HCEC 1CT (cell line): Measurements from ENCODE around the gene SIX5.

Experiments
- DNase-seq: peaks from one replicate; pipeline ENCODE4 v3.0.0-alpha.2; 2017

SIX5 gene

DNA sequence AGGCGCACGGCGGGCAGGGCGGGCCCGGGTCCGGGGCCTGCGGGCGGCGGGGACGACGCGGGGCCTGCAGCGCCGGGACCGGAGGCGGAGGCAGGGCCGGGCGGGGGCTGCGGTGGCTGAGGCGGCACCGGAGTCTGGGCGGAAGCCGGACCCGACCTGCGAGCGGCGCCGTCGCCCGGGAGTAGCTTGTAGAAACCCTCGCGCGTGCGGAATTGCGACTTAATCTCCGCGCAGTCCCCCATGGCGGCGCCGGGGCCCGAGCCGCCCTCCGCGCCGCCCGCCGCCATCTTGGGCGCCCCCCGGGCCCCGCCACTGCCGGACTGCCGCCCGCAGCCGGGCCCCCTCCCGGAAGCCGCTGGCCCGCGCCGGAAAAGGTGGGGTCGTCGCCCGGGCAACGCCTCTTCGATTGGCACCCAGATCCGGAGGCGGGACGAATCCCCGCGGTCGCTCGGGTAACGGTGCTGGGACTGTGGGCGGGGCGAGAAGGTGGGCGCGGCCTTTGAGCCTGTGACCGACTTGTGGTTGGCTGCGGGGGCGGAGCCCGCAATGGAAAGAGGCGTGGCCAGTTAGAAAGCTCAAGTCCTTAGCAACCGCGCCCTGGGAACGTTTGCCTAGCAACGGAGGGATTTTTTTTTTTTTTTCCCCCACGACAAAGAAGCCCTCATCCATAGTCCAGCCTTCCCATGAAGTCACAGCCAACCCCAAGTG is 23.6 kb upstream of the SIX5 start, which contains the start of gene DMWD:
Gene DMWD, minus strand, starts transcription at position 376 of the 708 bp plus-strand sequence. Its CDS starts 89 bp downstream, at position 287.
- peak; percentile 96 for DNase-seq

DNA sequence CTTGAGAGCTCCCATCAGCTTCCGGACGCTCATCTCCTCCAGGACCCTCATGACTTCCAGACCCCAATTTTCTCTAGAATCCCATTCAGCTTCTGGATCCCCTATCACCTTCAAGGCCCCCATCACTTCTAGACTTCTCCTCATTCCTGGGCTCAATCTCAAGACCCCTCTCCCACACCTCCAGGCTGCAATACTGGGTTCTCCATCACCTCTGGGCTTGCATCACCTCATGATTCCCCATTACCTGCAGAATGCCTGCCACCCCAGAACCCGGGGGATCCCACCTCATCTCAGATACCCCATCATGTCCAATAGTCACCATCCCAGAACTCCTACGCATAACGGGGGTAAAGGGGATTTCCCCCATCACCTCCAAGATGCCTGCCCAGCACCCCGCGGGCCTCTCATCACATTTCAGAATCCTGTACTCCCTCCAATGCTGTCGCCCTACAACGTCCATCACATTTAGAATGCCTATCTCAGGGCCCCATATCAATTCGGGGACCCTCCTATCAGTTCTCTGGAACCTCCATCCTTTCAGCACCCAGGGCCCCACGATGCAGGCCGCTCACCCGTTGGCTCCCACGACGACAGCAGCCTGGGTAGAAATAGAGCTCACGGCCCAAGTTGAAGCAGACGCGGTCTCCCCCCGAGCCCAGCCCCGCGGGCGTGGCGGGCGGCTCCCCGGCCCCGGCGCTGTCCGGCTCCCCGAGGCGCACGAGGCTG is 22.9 kb upstream of the SIX5 start:
- no peak for DNase-seq

GRCh38 chr19:45790942-45791341 is 21.9 kb upstream of the SIX5 start:
- no peak for DNase-seq

DNA sequence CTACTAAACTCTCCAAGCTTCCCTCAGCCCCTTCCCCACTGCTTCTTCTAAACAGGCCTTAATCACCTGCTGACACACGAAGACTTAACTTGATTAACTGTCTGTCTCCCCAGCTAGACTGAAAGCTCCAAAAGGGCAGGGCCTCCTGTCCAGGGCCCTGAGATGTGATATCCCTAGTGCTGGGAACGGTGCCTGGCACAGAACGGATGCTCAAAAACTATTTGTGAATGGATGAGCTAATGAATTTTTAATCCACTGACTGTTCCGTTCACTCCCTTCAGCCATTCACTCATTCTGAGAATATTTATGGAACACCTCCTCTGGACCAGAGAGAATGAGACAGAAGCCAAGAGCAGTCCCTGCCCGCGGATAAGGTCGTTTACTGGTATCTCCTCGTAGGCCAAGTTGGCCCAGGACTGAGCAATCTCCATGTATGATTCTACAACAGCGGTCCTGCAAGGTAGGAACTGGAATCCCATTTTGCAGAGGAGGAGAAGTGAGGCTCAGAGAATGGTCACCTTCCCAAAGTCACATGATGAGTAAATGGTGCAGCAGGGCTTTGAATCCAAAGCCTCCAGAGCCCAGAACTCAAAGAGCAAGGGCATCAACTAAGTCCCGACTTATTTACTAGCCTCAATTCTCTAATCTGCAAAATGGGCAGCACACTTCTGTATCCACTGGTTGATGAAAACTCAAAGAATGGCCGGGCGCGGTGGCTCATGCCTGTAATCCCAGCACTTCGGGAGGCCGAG is 20.2 kb upstream of the SIX5 start:
- no peak for DNase-seq

- no peak for DNase-seq
Observed at GRCh38 chr19:45786533-45786894, 17.5 kb upstream of the SIX5 start.

DNA sequence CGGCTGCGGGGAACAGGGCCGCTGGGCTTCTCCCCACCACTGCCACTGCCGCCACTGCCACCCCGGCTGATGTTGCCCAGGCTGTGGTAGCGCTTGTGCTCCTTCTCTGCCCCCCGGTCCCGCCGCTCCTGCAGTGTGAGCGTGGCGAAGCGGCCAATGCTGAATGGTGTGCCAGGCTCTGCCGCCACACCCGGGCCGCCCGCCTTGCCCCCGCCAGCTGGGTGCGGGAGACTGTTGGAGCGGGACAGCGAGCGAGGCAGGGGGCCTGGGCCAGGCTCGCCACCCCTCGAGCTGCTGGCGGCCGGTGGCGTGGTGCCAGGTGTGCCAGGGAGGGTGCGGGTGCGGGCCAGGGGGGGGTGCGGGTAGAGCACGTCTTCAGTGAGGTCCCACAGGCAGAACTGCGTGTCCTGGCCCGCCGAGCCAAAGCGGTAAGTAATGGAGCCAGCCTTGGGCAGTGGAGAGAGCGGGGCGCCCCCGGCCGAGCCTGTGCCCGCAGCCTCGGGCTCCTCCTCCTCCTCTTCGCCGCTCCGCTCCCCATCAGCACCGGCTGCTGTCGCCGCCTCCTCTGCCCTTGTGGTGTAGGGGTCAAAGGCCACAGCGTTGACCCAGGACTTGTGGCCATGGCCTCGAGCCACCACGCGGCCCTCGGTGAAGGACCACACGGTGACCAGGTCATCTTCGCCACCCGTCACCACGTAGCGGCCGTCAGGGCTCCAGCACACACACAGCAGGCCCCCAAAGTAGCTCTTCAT is 16.9 kb upstream of the SIX5 start:
- no peak for DNase-seq

GRCh38 chr19:45785097-45785496 is 16.0 kb upstream of the SIX5 start:
- DNase-seq: no peak

GRCh38 chr19:45784096-45784495 is 15.0 kb upstream of the SIX5 start:
- no peak for DNase-seq

GRCh38 chr19:45782820-45783785 is 14.1 kb upstream of the SIX5 start:
- DNase-seq: peak; percentile 82

- DNase-seq: no peak
Observed at GRCh38 chr19:45782162-45782691, 13.2 kb upstream of the SIX5 start, which contains the start of gene DMPK. TSS of gene DMPK (minus strand) at chr19:45782490. CDS start at chr19:45782352, 138 bp downstream.

DNA sequence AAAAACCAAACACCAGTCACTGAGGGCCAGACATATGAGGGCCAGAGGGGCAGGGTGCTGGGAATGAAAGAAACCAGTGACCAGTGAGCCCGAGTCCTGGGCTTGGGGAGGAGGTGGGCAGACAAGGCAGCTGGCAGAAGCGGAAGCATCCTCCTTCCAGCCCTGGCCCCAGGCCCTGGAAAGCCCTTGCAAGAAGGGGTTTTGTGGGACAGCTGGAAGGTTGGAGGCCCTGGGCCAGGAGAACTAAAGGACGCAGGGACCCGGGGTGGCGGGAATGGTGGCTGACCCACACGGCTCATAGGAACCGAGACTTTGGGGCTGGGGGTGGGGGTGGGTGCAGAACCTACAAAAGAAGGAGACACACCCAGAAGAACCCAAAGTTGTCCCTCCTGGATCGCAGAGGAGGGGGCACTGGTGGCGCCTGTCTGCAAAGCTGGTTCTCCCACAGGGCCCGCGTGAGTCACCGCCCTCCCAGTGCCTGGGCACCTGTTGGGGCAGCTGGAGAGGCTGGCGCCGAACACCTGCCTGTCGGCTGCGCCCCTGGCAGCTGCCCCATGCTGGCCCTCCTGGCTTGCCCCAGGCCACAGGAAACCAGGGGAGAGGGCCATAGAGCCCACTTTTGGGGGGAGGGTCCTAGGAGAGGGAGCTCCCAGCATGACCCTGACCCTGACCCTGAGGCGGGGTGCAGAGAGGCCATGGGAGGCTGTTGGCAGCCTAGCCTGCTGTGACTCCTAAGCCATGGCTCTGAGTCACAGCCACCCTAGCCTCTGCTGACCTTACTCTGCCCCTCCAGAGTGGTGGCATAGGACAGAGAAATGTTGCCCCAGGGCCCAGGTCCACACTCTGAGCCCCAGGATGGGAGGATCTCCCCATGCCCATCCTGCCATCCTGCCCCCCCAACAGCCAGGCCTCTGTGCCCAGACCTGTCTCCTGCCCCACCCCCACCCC is 12.4 kb upstream of the SIX5 start:
- peak; percentile 15 for DNase-seq

DNA sequence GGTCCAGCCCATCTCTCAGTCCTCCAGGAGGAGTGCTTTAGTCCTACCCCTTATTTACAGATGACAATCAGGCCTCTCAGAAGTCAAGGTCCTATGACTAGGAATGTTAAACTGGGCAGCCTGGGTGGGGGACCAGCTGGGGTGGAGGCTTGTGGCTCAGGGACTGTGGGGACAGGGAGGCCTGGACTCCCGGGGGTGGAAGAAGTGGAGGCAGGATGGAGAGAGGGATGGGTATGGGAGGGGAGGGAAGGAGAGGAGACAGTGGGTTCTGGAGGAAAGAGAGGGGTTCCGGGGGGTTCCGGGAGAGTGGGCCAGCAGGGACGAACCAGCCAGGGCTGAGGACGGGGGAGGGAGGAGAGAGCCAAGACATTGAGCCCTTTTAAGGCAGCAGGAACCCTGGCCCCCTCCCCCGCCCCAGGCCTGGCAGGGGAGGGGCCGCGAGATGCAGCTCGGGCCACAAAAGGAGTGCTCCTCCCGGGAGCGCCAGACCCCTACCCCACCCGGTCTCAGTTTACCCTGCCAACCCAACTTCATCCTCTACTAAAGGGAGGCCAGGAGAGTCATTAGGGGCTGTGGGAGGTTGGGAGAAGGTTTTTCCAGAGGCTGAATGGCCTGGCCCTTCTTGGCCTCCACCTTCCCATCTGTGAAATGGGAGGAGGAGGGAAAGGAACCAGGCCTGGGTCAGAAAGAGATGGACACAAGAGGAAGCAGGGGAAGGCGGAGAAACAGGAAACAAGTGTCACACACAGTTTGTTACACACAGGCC is 11.6 kb upstream of the SIX5 start:
- no peak for DNase-seq

DNA sequence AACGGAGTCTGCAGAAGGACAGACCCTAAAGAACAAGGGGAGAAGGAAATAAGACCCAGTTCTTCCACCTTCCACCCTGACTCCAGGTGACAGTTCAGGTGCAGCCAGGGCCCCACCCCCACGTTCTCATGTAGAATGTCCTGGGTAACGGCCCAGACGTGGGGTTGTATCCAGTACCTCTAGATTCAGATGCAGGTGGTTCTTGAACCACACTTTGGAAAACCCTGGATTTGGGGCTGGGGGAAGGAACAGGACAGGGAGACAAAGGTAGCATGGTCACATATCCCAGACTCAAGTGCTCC is 11.0 kb upstream of the SIX5 start:
- DNase-seq: no peak

GRCh38 chr19:45779231-45780145 is 10.4 kb upstream of the SIX5 start:
- peak; percentile 52 for DNase-seq

DNA sequence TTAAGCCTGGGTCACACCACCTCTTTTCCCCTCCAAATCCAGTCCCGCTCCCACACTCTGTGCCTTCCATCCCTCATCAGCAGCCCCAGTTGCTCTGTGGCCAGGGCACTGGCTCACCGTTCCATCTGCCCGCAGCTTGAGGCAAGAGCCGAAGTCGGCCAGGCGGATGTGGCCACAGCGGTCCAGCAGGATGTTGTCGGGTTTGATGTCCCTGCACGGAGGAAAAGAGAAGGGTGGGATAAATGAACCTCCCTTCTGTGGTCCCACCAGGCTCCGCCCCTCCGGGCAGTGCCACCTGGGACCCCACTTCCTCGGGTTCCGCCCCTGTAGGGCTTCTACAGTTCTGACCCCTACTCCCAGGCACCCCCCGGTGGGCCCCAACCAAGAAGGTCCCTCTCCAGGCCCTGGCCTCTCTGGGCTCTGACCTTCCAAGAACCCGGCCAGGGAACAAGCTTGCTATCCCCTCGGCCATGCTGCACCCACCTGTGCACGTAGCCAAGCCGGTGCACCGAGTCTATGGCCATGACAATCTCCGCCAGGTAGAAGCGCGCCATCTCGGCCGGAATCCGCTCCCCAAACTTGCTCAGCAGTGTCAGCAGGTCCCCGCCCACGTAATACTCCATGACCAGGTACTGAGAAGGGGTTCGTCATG is 9.1 kb upstream of the SIX5 start:
- no peak for DNase-seq

DNA sequence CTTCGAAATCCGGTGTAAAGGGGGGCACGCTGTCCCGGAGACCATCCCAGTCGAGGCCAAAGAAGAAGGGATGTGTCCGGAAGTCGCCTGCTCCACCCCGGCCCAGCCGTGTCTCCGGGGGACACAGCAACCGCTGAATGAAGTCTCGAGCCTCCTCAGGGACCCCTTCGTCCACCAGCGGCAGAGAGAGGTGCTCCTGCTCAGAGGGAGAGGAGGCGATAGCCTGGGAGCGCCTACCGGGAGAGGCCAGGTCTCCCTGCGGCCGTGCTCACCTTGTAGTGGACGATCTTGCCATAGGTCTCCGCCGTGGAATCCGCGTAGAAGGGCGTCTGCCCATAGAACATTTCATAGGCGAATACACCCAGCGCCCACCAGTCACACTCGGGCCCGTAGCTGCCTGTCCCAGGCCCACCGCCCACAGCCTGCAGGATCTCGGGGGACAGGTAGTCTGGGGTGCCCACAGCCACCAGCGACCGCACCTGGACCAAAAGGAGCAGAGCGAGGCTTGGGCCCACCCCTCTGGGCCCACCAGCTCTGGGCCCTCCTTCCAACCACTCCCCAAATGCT is 8.4 kb upstream of the SIX5 start:
- no peak for DNase-seq

DNA sequence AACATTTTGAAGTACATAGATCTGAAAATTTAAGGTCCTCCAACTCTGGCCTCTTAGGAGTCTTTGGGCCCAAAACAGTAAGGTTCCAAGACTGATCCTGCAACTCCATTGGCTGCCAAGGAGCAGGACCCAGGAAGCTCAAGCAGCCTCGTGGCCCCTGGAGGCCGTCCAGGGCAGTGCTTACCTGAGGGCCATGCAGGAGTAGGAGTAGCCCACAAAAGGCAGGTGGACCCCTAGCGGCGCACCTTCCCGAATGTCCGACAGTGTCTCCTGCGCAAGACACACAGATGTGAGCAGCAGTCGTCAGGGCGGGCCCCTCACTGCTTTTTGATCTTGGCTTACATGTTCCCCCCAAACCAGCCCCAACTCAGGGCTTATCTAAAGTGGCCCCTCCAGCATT is 5.7 kb upstream of the SIX5 start:
- DNase-seq: no peak

DNA sequence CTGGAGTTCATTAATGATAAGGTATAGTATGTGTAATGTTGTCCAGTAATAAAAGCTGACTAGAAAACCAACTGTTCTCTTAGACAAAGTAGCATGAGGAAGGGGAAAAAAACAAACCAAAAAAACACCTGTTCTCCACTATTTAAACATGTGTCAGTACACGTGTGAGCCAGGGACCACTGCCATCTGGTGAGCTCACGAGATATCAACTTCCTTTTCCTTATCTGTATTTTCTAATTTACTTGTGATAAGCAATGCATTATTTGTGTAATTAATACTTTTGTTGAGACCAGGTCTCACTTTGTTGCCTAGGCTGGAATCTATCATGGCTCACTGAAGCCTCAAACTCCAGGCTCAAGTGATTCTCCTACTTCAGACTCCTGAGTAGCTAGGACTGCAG is 4.3 kb upstream of the SIX5 start:
- DNase-seq: no peak
